Stimulated activated CD4-positive, alpha-beta T cell treated with anti-CD3 and anti-CD28 coated beads, Interleukin-12 subunit alpha, Interleukin-12 subunit beta, amount 100 ng/mL, for 24 hours (primary cell): Measurements from ENCODE around the gene EIF4E1B.
"Not testable (repeated sequence)": the region's sequence is repeated elsewhere in the genome, so short reads cannot be mapped to it uniquely, and the experiment has no call there.

Source experiments
- DNase-seq, 2 experiments: peaks; one replicate each; pipeline ENCODE4 v3.0.0-alpha.2; 2020; ENCODE audit warnings: low read depth in 2 of 2

The EIF4E1B gene

DNA sequence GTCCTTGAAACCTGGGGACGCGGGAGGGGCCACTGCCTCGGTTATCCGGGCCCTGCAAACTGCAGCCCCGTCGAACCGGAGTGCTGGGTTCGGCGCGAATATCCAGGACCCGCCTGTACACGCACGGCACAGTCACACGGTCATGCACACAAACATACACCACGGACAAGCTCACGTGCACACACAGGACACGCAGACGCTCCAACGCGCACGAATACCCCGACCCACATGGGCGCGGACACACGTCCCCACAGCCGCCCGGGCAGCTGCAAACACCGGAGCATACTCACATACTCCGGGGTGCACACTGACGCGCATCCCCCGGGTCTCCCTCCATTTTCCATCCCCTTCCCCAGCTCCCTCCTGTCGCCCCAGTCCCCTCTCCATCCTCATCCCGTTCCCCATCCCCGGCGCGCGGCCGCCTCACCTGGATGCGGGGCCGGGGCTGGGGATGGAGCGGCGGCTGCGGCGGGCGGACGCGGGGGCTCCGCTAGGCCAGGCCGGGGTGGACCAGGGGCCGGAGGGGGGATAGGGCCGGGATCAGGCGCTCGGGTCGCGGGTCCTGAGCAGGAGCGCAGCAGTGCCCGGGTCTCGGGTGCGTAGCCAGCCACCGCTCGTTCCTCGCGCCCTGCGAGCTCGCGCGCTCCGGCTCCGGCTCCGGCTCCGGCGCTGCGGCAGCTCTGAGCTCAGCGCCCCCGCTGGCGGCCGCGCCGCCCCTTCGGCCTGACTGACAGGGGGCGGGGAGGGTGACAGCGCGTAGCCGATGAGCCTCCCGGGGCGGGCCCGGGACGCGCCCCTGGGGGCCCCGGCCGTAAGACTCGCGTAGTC, at the start of gene EIF4E1B, which contains the start of gene SNCB:
Gene EIF4E1B, plus strand, starts transcription at position 823 of the 828 bp plus-strand sequence. CDS start 12,113 bp downstream, outside the sequence.
Gene SNCB, minus strand, starts transcription at position 682 of the 828 bp plus-strand sequence. CDS start 880 bp downstream, outside the sequence.
- DNase-seq: peak in 1 of 2 experiments; percentile 54

DNA sequence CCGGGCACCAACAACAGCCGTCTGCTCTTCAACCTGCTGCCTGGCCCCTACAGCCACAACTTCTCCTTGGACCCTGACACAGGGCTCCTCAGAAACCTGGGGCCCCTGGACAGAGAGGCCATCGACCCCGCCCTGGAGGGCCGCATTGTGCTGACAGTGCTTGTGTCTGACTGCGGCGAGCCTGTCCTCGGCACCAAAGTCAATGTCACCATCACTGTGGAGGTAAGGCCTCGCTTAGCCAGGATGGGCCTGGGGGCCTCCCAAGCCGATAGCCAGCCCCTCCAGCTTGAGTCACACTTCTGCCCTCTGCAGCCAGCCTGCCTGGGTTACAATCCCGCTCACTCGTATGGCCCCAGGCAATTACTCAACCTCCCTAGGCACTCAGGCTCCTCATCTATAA, 49.1 kb upstream of the EIF4E1B start:
- DNase-seq: no peak

DNA sequence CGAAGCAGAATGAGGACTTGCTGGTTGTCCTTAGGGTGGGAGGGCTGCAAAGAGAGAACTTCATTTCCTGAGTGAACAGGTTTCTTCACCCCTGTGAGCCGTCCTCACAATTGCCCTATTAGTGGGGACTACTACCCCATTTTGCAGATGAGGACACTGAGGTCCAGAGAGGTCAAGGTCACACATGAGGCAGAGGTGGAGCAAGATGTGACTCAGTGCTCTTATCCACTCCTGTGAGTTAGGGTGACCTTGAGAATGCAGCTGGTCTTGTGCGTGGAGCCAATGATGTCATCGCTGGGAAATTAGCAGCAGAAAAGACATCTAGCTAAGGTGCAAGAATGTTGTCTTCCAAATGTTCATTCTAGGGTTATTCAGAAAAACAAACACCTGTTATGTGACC, 47.4 kb upstream of the EIF4E1B start:
- no peak for DNase-seq

DNA sequence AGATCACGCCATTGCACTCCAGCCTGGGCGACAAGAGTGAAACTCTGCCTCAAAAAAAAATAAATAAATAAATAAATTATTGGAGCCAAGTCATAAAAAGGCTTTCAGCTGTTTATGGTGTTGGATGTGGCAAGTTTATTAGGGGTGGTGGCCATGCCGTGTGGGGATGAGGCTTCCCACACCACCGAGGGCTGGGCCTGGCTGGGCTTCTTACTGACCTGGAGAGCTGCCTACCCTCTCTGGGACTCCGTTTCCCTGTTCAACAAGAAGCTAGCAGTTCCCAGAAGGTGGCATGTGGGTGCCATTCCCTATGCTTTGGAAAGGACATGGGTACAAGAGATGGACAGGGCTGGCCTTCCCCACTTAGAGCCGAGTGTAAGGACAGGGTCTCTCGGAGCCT, 43.1 kb upstream of the EIF4E1B start:
- DNase-seq: no peak

DNA sequence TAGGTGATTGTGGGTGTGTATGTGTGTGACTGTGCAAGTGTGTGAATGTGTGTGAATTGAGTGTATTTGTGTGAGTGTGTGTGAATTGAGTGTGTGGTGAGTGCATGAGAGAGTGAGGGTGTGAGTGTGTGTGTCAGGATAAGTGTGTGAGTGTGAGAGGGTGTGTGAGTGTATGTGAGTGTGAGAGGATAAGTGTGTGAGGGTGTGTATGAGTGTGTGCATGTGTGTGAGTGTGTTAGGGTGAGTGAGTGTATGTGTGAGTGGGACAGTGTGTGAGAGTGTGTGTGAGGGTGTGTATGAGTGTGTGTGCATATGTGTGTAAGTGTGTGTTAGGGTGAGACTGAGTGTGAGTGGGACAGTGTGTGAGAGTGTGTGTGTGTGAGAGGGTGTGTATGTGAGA, 42.2 kb upstream of the EIF4E1B start:
- DNase-seq: no peak

DNA sequence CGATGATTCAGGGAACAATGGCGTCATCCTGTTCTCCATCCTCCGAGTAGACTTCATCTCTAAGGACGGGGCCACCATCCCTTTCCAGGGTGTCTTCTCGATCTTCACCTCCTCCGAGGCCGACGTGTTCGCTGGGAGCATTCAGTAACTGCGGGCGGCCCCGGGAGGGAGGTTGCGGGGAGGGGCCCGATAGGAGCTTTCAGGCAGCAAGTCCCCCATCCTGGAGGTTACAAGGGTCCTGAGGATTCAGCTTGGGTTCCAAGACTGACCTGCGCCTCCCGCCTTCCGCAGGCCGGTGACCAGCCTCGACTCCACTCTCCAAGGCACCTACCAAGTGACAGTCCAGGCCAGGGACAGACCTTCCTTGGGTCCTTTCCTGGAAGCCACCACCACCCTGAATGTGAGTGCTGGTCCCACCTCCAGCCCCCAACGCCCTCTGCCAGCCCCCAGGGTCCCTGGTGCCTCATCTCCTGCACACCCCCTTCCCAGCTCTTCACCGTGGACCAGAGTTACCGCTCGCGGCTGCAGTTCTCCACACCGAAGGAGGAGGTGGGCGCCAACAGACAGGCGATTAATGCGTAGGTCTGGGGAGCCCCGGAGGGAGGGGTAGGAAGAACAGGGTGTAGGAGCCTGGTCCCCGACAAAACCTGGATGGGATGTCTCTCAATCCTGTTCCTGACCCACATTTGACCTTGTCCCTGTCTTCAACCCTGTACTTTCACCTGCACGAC, 41.3 kb upstream of the EIF4E1B start:
- no peak for DNase-seq

DNA sequence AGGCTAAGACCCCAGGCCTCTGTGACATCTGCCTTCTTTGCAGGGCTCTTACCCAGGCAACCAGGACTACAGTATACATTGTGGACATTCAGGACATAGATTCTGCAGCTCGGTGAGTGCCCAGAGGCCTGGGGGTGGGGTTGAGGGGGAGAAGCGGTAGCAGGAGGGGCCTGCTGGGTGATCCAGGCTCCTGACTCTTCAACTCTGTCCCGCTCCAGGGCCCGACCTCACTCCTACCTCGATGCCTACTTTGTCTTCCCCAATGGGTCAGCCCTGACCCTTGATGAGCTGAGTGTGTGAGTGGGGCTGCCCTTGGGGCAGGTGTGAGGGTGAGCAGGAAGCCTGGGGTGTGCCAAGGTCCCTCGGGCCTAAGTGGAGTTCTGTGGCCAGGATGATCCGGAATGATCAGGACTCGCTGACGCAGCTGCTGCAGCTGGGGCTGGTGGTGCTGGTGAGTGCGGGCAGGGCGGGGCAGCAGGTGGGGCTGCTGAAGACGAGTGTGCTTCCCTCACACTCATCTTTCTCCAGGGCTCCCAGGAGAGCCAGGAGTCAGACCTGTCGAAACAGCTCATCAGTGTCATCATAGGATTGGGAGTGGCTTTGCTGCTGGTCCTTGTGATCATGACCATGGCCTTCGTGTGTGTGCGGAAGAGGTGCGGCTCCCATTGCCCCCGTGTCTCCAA, 40.3 kb upstream of the EIF4E1B start:
- DNase-seq: no peak

- not testable (repeated sequence) for DNase-seq
Measured at GRCh38 chr5:176591667-176592066, 38.8 kb upstream of the EIF4E1B start.

GRCh38 chr5:176592573-176592972, 37.9 kb upstream of the EIF4E1B start:
- no peak for DNase-seq

DNA sequence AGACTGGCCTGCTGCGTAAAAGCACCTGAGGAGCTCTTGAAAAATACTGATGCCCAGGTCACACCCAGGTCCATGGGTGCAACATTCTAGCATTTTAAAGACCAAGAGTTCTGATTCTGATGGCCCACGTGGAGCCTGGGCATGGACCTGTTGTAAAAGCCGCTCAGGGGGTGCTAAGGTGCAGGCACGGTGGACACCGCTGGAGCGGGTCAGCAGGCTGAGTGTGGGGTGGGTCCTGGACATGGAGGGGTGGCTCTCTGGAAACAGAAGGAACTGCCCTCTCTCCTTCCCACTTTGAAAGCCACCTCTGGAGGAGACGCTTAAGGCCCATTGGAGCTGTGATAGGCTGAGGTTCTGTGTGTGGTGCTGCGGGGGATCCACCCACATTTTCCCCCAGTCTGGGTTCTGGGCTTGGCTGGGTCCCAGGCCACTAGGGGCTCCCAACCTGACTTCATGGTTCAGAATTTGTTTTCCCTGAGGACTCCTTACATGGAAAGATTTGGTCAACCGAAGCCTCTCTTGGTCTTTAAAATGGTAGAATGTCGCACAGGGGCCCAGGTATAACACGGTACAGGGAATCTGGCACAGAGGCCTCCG, 37.1 kb upstream of the EIF4E1B start:
- DNase-seq: no peak

GRCh38 chr5:176594554-176594953, 35.9 kb upstream of the EIF4E1B start:
- DNase-seq: no peak

GRCh38 chr5:176595386-176595943, 35.0 kb upstream of the EIF4E1B start:
- DNase-seq: no peak

- DNase-seq: no peak
Measured at GRCh38 chr5:176596069-176596644, 34.3 kb upstream of the EIF4E1B start.

GRCh38 chr5:176596689-176597416, 33.6 kb upstream of the EIF4E1B start:
- peak; percentile 45 to 47 for DNase-seq

- DNase-seq: no peak
Measured at GRCh38 chr5:176597417-176598389, 32.8 kb upstream of the EIF4E1B start.

GRCh38 chr5:176599749-176600430, 30.6 kb upstream of the EIF4E1B start:
- DNase-seq: not testable (repeated sequence)

DNA sequence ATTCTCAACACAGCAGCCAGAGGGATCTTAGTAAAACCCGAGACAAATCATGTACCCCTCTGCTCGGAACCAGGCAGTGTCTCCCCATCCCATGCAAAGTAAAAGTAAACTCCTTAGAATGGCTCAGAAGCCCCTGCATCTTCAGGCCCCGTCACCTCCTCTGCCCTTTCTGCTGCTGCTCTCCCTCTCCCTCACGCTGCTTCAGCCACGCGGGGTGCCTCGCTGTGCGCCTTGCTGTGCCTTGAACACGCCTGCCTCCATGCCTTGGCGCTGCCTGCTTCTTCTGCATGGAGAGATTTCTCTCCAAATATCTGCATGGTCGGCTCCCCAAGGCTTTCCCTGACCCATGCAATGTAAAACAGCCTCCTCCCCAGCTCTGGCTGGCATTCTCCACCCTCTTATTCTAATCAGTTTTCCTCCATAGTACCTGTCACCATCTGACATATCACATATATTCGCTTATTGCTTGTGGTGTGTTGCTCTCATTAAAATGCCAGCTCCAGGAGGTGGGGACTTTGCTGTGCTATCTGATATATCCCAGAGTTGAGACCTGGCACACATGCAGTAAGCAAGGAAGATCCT, 28.5 kb upstream of the EIF4E1B start:
- DNase-seq: no peak

- no peak for DNase-seq
Measured at GRCh38 chr5:176603091-176603490, 27.4 kb upstream of the EIF4E1B start.
